Thyroid gland (tissue), 4 donors: Measurements from ENCODE around the gene ZFP36L1. TPM values are rescaled to one million over a fixed set of nuclear protein-coding genes. Genes with fewer than 3 reads are reported as not detected.

ENCODE experiments used
- DNase-seq, 2 donors: peaks; one replicate each; pipeline ENCODE4 v3.0.0-alpha.2; 2019
- H3K27ac ChIP-seq, 3 donors: fragments of 200-600 bp; sonication (generic); 1 replicate in 2 of 3; 2 replicates in 1 of 3; pipeline ENCODE4 v1.5.1; 2016 to 2019; ENCODE audit warnings: mild to moderate bottlenecking in 1 of 3, moderate library complexity in 1 of 3
- H3K27me3 ChIP-seq: fragments of 200-600 bp; sonication (generic); one replicate; pipeline ENCODE4 v1.5.1; 2019
- H3K36me3 ChIP-seq, 2 donors: fragments of 200-600 bp; sonication (generic); one replicate each; pipeline ENCODE4 v1.5.1; 2016 to 2019
- H3K4me1 ChIP-seq, 2 donors: fragments of 200-600 bp; sonication (generic); one replicate each; pipeline ENCODE4 v1.5.1; 2017 to 2019
- H3K4me3 ChIP-seq, 3 donors: fragments of 200-600 bp; sonication (generic); replicated peaks in 1 of 3; 1 replicate in 2 of 3; 2 replicates in 1 of 3; pipeline ENCODE4 v1.5.1; 2016; ENCODE audit warnings: mild to moderate bottlenecking in 1 of 3
- H3K9me3 ChIP-seq: fragments of 200-600 bp; sonication (generic); one replicate; pipeline ENCODE4 v1.5.1; 2017
- POLR2A ChIP-seq, 2 donors: fragments of 450-650 bp; IDR thresholded peaks; one replicate each; pipeline ENCODE4 v1.6.1; 2017; ENCODE audit warnings: antibody characterized with exemption in 2 of 2, mild to moderate bottlenecking in 2 of 2, moderate library complexity in 1 of 2
- WGBS, 2 donors: methylation state at CpG; one replicate each; pipeline ENCODE4 v1.1.5; 2017; 5-methylcytosine and 5-hydroxymethylcytosine counted together
- intact Hi-C: fragments of 100-400 bp; cut with DNase I; formaldehyde crosslinking; loops from one replicate; pipeline ENCODE4 v1.15.1; 2023
- total RNA-seq, 4 donors: library from RNA; depleted of rRNA; stranded (reverse); fragments of >200 nt; gene quantifications; one replicate each; pipeline ENCODE4 v1.2.3, GENCODE V29; 2016
- TF ChIP-seq, protein P1 (sequence below), 6 experiments: fragments of 200-600 bp in 3 of 6; fragments of 450-650 bp in 3 of 6; sonication (generic) in 3 of 6; IDR thresholded peaks; one replicate each; pipeline ENCODE4 v1.5.1; 2016 to 2019; ENCODE audit warnings: antibody characterized with exemption in 6 of 6, mild to moderate bottlenecking in 2 of 6, inconsistent platforms in 1 of 6, moderate library complexity in 1 of 6

ZFP36L1 gene
- total RNA-seq, 4 donors from 2014 or later, result 96.9 to 274 (median 127) TPM

GRCh38 chr14:68813318-68813838 is 20.5 kb upstream of the ZFP36L1 start:
- H3K36me3 ChIP-seq, result no peaks in the 10 kb centered on the region
- peak; percentile 39 to 40 for DNase-seq
- peak overlapping the region; percentile 90 to 100 (median 99) for H3K27ac ChIP-seq
- TF ChIP-seq POLR2A (IDR thresholded peaks at IDR 0.05), result no peak
- TF ChIP-seq, protein P1, sequence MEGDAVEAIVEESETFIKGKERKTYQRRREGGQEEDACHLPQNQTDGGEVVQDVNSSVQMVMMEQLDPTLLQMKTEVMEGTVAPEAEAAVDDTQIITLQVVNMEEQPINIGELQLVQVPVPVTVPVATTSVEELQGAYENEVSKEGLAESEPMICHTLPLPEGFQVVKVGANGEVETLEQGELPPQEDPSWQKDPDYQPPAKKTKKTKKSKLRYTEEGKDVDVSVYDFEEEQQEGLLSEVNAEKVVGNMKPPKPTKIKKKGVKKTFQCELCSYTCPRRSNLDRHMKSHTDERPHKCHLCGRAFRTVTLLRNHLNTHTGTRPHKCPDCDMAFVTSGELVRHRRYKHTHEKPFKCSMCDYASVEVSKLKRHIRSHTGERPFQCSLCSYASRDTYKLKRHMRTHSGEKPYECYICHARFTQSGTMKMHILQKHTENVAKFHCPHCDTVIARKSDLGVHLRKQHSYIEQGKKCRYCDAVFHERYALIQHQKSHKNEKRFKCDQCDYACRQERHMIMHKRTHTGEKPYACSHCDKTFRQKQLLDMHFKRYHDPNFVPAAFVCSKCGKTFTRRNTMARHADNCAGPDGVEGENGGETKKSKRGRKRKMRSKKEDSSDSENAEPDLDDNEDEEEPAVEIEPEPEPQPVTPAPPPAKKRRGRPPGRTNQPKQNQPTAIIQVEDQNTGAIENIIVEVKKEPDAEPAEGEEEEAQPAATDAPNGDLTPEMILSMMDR (IDR thresholded peaks at IDR 0.05), result no peak
- WGBS, 2 donors, result 72 to 73% methylated on average over 4 to 5 of the region's 5 CpGs
- no peak overlapping the region for H3K4me3 ChIP-seq
- no peaks in the 10 kb centered on the region for H3K9me3 ChIP-seq
- H3K27me3 ChIP-seq, result no peaks in the 10 kb centered on the region
- intact Hi-C loops, result no loop called here
- peaks cover 63 to 68% of the 10 kb centered on the region in 2 donors for H3K4me1 ChIP-seq

DNA sequence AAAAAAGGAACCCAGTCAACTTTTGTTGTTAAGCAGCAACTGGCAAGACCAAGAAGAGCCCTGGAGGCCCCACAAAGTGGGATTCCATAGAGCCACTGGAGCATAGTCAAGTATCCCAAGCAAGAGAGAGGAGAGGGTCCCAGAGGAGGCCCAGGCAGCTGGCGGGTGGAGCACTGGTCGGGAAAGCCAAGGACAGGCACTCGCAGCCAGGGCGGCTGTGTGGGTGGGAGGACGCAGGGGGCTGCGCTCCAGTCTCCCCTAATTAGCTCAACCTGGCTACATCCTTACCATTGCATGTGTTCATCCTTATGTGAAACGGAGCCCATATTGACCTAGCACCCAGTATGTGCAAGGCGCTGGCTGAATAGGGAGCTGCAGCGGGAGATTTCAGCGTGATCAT is 18.3 kb upstream of the ZFP36L1 start:
- peak; percentile 55 to 69 for DNase-seq
- Histone ChIP-seq H3K36me3 (no peaks in the 10 kb centered on the region), H3K4me3 (no peak overlapping the region), H3K27ac (peak overlapping the region; percentile 52 to 81 (median 68)), H3K9me3 (no peaks in the 10 kb centered on the region), H3K27me3 (no peaks in the 10 kb centered on the region), H3K4me1 (peaks cover 69 to 76% of the 10 kb centered on the region in 2 donors)
- 39 to 46% methylated on average over 10 of the region's 10 CpGs for WGBS, 2 donors
- intact Hi-C loops, result no loop called here
- TF ChIP-seq, protein P1 (IDR thresholded peaks at IDR 0.05), result no peak
- TF ChIP-seq POLR2A (IDR thresholded peaks at IDR 0.05), result peak in 1 of 2 donors; percentile 17

DNA sequence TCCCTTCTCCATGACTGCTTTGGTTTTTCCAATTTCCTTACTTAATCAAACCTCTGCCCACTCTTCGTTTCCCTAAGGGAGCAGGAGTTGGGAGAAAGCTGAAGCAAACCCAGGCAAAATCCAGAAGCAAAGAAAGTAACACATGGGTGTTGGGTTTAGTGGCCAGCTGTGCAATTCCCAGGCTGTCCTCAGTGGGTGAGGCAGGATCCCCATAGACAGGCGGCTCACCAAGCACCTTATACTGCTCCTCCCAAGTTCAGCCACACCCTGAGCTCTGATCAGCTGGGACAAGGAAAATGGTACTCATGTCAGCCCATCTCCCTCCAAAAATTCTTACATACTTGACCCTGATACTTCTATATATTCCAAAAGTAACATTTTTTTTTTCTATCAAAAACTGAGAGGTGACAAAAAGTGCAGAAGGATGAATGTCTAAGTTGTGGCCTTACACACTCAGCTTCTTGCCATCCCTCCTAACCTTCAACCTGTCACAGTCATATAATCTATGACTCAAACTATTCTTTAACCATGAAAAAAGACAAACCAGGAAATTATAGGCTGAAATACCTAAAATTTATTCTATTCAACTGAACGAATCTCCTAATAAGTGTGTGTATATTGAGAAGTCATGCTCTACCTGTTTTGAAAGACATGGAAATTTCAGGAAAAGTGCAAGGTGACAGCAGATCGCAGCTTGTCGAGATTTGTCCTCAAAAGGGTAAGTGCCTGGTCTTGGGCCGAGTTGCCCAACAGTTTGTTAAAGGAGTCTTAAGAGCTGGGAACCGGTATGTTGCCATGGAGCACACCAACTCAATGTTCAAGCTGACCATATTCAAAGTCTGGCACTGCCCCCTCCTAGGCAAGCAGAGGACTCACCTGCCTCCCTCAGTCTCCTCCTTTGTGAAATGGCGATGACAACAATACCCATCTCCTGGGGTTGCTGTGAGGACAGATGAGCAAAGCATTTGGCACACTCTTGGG is 17.6 kb upstream of the ZFP36L1 start:
- WGBS, 2 donors, result 44 to 48% methylated on average over 7 to 8 of the region's 8 CpGs
- no peaks in the 10 kb centered on the region for H3K27me3 ChIP-seq
- H3K9me3 ChIP-seq, result no peaks in the 10 kb centered on the region
- peak overlapping the region; percentile 52 to 81 (median 68) for H3K27ac ChIP-seq
- H3K4me3 ChIP-seq, result no peak overlapping the region
- intact Hi-C loops, result no loop called here
- TF ChIP-seq POLR2A (IDR thresholded peaks at IDR 0.05), result peak in 1 of 2 donors; percentile 2
- TF ChIP-seq, protein P1 (IDR thresholded peaks at IDR 0.05), result no peak
- H3K36me3 ChIP-seq, result no peaks in the 10 kb centered on the region
- peaks cover 62 to 71% of the 10 kb centered on the region in 2 donors for H3K4me1 ChIP-seq
- DNase-seq, result peak; percentile 78 to 84

- Histone ChIP-seq H3K27ac (peak overlapping the region; percentile 4 to 81 (median 52)), H3K4me3 (no peak overlapping the region), H3K27me3 (no peaks in the 10 kb centered on the region), H3K36me3 (no peaks in the 10 kb centered on the region), H3K9me3 (no peaks in the 10 kb centered on the region), H3K4me1 (peaks cover 53 to 61% of the 10 kb centered on the region in 2 donors)
- no peak for TF ChIP-seq POLR2A (IDR thresholded peaks at IDR 0.05)
- TF ChIP-seq, protein P1 (IDR thresholded peaks at IDR 0.05), result no peak
- DNase-seq, result no peak
- 82 to 86% methylated on average over 4 of the region's 4 CpGs for WGBS, 2 donors
- intact Hi-C loops, result no loop called here
These were observed 16.7 kb upstream of the ZFP36L1 start for GRCh38 chr14:68809524-68809923.
